ENCODE measurements around the gene PRMT9.

PRMT9 gene

DNA sequence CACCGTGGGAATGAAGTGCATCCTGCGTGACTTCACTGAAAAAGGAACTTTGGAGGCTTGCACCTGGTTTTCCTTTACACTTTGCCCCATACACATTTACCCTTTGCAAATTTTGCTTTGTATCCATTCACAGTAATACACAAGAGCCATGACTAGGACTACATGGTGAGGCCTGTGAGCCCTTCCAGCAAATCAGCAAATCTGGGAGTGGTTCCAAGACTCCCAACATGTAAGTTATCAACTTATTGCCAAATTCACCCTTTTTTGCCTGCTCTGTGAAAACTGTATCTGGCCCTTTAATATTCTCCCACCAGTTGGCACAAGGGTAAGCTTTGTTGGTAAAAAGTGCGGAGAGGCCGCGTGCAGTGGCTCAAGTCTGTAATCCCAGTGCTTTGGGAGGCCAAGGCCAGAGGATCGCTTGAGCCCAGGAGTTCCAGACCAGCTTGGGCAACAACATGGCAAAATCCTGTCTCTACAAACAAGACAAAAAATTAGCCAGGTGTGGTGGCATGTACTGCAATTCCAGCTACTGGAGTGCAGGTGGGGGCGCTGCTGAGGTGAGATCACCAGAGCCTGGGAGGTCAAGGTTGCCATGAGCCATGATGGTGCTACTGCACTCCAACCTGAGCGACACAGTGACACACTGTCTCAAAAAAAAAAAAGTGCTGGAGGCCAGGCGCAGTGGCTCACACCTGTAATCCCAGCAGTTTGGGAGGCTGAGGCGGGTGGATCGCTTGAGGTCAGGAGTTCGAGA is 5.0 kb downstream of the PRMT9 start:
- DNase-seq, result peak; percentile 10

DNA sequence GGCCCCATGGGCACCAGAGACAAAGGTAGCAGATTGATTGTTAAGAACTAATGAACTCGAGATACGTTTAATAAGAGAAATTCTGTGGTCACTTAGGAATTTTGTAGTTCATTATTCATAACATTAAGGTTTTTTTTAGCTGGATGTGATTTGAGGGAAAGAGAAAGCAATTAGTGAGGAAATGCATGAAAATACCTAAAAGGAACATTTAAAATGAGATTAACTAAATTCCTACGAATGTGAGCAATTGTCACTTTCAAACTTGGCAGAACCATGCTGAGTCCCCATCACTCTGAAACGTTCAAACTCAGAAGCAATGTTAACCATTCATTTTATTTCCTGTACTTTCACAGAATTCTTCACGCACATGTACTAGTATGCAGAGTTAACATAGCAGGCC is 5.9 kb downstream of the PRMT9 start:
- DNase-seq, result no peak

DNA sequence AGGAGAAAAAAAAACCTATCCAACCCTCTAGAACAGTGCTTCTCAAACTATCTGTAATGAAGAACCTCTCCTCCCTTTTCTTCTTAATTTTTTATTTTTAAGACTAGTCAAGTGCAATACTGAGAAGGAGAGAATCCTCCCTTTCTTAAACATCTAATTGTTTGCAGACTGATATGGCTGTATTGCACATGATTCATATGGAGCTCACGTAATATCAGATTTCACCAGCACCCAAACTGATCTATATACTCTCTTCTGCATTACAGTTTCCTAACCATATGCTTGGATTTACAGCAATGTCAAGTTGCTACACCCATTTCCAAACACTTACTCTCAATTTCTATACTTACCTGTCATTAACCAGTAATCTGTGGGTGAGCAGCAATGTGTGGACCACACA is 9.5 kb downstream of the PRMT9 start:
- no peak for DNase-seq

DNA sequence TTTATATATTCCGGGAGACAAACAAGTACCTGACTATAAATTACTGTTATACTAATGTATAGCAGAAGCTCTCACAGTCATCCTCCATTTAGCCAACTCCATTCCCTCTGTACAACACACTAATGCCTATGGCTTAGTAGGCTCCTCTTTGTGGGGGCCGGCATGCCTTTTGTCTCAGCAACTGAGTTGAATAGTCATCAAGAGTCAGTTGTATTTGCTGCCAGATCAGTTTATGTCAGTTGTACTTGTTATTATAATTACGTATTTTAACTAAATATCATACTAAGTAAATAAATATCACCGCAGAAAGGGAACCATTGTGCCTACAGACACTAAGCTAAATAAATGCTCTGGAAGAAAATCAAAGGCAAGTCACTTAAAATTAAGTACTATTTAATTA is 9.9 kb downstream of the PRMT9 start:
- DNase-seq, result no peak

DNA sequence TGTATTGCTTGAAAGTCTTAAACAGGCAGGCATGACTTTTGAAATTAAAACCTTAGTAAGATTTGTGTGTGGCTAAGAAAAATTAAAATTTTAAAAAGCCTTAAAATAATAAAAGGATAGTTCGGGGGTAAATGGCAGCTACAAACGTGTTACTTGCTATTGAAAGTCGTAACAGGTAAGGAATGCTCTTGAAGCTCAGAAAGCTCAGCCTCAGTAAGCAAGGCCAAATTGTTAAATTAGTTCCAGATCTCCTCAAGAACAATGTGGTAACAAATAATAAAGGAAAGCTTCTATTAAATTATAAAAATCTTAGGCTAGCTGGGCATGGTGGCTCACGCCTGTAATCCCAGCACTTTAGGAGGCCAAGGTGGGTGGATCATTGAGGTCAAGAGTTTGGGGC is 25.5 kb downstream of the PRMT9 start:
- DNase-seq, result no peak

DNA sequence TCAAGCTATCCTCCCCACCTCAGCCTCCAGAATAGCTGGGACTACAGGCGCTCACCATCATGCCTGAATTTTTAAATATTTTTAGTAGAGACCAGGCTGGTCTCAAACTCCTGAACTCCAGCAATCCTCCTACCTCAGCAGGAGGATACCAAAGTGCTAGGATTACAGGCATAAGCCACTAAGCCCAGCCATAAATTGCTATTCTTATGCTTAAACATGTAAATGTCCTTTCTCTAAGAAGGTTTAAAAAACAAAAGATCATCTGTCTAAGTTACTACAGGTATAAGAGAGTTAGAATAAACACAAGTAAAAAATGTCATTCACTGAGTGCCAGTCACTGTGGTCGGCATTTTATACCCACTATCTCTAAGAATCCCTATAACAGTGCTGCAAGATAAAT is 28.3 kb downstream of the PRMT9 start:
- DNase-seq, result no peak

DNA sequence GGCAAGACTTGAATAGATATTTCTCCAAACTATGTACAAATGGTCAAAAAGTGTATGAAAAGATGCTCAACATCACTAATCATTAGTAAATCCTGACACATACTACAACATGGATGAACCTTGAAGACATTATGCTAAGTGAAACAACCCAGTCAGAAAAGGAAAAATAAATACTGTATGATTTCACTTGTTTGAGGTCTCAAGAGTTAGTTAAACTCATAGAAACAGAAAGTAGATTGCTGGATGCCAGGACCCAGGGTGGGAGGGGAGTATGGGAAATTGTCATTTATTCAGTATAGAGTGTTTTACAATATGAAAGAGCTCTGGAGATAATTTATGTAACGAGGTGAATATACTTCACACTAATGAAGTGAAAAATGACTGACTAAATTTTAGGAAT is 32.4 kb downstream of the PRMT9 start:
- DNase-seq, result no peak

DNA sequence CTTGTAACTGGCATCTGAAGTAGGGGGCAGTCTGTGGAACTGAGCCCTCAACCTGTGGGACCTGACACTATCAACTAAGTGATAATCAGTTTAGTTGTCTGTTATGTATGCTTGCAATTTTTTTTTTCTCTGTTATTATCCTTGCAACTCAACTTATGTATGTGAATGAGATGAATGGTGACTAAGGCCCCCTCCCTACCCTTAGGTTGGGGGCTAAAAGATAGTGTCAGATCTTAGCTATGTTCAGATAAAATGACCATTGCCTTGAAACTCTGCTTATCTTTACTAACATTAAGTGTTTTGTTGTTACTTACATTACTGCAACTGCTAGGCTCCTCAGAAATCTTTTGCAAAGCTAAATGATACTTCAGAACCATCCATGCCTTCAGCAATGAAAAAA is 35.3 kb downstream of the PRMT9 start:
- DNase-seq, result no peak

DNA sequence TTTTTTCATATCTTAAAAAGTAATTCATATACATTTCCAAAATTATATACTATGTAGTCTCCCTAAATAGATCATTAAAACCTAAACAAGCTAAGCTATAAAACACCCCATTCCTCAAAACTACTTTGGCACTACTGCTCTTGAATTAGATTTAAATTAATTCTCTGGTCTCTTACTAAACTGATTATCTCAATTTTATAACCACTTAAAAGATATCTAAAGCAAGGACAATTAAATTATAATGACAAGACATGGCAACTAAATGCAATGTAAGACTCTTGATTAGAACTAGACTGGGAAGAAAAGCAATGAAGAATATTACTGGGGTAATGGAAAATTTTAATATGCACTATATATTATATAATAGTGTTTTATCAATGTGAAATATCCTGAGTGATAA is 38.9 kb downstream of the PRMT9 start:
- no peak for DNase-seq

DNA sequence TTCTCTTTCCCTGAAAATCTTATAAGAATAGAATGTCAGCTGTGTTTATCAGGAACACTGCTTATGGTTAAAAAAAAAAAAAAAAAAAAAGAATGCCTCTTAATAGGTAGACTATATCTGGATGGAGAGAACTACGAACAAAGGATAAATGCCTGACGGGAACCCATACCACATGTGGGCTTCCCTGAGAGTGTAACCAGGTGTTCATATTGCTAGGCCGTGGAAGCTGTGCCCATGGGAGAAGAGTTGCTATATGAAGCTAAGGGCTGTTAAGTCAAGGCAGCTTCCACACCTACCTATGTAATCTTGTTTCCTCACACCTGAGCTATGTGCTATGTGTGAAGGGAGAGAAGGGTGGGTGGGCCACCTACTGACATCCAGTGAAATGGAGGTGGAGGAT is 39.5 kb downstream of the PRMT9 start:
- no peak for DNase-seq

DNA sequence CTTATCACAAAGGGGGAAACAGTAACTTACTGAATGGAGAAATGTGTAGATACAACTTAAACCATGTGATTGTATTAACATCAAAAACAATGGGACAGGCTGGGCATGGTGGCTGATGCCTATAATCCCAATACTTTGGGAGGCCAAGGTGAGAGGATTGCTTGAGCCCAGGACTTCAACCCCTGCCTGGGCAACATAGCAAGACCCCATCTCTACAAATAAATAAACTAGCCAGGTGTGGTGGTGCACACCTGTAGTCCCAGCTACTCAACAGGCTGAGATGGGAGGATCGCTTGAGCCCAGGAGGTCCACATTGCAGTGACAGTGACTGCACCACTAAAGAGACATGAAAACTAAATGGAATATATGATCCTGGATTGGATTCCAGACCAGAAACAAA is 40.3 kb downstream of the PRMT9 start:
- no peak for DNase-seq

DNA sequence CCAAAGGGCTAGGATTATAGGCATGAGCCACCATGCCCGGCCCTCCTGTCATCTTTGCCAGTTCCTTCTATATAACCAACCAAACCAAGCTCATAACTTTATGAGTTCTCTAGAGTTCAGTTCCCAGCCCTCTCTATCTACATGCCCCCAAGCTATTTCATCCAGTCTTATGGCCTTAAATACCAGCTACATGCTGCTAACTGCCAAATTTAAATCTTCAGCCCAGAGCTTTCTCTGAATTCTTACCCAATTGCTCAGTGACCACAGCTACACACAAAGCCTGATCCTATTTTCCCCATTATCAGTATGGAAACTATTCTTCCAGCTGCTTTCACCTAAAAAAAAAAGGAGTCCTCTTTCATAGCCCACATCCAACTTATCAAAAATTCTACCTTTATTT is 43.6 kb downstream of the PRMT9 start:
- DNase-seq, result no peak

DNA sequence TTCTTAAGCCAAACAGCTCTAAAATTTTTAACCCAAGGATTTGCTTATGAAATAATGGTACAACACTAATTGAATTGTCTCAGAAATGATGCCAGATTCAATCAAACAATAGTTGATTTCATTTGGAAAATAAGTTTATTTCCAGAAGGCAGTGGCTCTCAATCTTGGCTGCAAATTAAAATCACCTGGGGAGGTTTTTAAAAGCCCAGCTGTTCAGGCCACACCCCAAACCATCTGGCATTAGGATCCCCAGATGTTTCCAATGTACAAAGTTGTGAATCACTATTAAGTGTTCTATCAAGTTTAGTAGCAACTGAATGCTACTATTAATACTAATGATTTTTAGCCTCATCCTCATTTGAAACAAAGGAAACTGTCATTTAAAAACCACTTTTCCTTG is 44.6 kb downstream of the PRMT9 start:
- DNase-seq, result no peak

DNA sequence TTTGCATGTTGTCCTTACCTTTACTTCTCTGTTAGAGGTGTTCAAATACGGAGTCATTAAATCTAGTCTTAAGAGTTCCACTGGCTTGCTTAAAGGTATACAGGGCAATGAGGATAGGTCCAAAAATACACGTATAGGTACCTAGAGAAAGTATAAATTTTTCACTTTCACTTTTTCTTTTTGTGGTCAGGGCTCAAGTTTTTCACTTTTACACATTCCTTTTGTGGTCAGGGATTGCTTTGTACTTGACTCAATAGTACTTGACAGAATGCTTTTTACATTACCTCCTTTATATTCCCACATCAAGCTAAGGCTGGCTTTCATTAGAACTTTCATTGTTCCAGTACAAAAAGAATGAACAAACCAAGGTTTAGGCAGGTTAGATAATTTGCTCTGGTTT is 45.0 kb downstream of the PRMT9 start:
- no peak for DNase-seq

DNA sequence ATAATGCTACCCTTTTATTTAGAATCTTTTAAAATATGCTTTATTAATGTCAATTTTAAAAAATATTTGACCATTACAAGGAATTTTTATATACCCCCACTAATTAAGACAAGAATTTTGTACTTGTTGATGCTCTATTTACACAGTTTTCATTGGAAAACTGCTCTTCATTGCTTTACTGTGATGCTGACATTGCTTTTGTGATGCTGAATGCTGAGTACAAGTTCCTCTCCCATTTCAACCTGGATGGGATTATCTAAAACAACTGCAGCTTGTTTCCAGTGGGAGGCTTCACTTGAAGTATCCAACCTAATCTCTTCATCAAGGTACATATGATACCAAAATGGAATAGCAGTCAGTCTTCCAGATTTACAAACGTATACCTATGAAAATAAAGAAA is 45.6 kb downstream of the PRMT9 start:
- no peak for DNase-seq

DNA sequence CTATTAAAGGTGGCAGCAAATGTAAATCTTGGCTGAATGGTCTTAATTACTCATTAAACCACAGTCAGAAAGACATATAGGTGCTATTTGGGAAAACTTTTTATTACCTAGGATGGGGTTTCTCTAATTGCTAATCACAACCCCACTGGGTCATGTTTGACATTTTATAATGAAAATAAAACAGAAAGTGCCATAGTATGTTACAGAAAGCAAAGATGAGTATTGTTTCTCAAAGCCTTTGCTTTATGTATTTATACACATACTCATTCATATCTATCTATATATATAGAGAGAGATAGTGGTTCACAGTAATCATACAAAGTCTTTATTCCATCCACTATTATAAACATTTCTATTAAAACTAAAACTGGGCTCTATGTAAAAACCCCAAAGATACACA is 48.6 kb downstream of the PRMT9 start:
- DNase-seq, result no peak

DNA sequence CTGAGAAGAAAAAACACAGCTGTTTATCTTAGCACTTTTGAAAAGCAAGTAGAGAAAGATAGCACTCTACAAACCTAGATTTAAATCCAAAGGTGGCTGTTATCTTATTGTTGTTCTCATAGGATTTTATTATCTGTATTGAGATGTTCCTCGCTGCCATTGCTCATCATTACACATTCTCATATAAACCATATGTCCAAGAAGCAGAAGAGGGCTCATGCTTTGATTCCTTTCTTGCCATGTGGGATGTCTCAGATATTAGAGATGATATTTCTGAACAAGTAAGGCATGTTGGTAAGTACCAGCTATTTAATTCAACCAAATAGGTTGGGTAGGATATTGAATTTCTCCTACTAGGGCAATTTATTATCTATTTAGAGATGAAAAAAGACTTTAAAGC is 50.3 kb downstream of the PRMT9 start:
- no peak for DNase-seq

DNA sequence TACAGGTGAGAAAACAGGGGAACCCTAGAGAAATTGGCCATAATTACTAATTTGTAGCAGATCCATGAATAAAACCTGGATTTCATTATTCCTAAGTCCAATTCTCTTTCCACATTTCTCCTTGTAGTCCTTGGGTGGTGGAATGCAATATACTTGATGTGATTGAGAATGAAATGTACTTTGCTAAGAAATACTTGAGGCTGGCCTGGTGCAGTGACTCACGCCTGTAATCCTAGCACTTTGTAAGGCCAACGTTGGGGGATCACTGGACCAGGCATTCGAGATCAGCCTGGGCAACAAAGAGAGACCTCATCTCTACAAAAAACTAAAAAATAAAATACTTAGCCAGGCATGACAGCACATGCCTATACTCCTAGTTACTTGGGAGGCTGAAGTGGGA is 50.9 kb downstream of the PRMT9 start:
- DNase-seq, result no peak

DNA sequence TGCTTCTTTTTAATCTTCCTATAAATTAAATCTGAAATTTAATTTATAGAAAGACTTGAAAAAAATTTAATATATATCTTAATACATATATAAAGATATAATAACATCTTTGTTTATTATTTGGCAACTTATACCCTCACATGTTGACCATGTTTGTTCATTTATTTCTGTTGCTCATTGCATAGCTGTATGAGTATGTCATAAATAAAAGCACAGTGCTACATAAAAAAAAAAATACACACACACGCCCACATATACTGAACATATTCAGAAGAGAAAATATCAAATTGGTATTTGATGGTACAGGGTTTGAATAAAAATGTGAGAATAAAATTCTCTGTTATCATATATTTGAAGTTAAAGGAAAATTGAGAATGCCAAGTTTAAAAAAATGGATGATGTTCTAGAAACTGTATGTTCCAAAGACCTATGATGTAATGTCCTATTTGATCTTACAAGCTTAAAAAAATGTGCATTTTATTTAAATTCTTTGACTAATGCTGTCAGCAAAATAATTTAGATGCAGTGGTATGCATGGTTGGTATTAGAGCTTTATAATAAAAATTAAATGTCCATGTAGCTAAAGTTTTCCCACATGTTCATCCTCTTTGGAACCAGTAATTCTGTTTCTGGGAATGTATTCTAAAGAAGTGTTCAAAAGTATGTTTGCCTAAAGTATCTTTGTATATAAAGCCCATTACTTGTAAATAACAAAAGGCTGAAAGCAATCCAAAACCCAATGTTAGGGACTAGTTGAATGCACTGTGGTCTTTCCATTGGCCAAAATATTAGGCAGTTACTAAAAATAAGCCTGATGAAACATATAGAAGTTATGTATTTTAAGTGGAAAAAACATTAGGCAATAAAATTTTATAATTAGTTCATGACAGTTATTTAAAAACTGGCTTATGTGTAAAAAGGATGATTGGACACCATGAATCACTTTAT is 53.9 kb downstream of the PRMT9 start:
- DNase-seq, result no peak

DNA sequence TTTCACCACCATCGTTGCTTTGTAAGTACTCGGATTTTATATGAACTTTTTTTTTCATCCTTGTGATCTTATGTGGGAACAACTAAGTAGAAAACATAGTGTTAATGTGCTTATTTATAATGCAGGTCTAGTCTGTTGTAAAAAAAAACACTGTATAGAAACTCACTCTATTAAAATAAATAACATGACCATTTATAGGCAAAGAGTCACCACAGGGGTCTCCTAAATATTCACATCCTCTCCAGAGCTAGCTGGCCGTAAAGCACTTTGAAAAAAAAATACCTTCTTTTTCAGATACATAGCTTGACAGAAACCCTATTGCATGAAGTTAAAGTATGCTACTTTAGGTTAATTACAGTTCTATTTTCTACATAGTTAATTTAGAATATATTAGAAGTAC is 55.5 kb downstream of the PRMT9 start:
- DNase-seq, result no peak

DNA sequence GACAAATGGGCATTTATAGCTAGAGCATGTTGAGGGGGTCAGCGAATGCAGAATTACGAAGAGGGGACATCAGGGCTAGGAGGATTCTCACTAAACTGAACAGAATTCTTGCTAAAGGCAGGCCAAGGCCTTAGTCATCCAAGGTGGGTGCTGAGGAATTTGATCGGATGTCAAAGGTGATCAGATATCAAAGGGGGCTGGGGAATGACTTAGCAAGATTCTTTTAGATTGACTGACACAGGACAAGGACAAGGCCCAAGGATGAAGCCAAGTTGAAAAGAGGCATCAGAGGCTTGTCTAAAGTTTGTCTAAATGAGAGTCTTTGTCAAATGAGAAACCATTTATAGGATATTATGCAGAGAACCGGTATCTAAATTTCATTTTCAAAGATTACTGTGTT is 57.1 kb downstream of the PRMT9 start:
- no peak for DNase-seq

DNA sequence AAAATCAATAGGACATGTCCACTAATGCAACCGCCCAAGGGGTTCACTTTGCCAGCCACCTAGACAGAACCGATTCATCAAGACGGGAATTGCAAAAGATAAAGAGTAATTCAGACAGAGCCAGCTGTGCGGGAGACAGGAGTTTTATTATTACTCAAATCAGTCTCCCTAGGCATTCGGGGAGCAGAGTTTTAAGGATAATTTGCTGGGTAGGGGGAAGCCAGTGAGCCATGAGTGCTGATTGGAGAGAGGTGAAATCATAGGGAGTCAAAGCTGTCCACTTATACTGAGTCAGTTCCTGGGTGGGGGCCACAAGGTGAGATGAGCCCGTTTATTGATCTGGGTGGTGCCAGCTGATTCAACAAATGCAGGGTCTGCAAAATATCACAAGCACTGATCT is 58.2 kb downstream of the PRMT9 start:
- no peak for DNase-seq

DNA sequence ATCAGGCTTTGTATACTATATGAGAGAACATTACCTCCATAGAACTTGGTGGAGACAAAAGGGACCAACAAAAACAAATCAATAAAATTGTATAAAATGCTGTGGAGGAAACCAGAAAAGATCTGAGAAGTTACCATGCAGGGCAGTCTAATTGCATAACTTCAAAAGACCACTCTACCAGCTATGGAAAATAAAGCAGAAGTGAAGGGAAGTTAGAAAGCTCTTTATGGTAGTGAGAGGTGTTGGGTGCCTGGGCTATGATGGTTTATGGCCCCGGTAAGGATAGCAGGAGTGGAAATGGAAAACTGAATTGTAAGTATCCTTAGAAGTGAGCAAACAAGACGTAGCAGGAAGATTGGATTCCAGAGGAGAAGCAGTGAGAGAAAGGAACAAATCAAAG is 63.6 kb downstream of the PRMT9 start:
- no peak for DNase-seq

Data from CD4-positive, alpha-beta T cell treated with Interleukin-17A for 1 hour (primary cell).